GM18870 (cell line): ENCODE results near the gene RAPGEF5.

Source experiments
- ATAC-seq: cut with Tn5 transposase; IDR thresholded peaks from one replicate; pipeline ENCODE4 v1.9.1; 2021; ENCODE audit warnings: moderate library complexity; ENCODE audit not compliant: unreplicated experiment

The RAPGEF5 gene, protein sequence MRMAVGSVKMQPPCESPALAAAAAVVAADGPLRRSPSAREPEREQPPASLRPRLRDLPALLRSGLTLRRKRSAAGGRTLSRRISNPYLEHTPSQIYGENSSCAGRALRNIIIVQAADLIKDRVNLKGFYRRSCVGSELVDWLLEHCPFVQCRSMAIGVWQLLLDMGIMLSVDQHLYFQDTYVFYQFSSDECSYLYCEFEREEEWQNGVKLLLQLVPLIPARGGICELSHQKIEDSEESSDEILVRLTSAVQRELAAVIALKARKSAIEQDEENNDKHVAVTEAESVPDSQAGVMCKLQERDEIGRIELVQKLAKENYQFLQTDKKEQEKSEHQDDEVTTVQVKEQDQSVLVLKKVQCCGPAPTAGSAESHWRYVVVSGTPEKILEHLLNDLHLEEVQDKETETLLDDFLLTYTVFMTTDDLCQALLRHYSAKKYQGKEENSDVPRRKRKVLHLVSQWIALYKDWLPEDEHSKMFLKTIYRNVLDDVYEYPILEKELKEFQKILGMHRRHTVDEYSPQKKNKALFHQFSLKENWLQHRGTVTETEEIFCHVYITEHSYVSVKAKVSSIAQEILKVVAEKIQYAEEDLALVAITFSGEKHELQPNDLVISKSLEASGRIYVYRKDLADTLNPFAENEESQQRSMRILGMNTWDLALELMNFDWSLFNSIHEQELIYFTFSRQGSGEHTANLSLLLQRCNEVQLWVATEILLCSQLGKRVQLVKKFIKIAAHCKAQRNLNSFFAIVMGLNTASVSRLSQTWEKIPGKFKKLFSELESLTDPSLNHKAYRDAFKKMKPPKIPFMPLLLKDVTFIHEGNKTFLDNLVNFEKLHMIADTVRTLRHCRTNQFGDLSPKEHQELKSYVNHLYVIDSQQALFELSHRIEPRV

GRCh38 chr7:22356701-22357310, at the start of gene RAPGEF5:
RAPGEF5 (minus strand) TSS chr7:22357154; CDS start chr7:22357060, 94 bp downstream.
- no peak for ATAC-seq

GRCh38 chr7:22406715-22407114, 49.8 kb upstream of the RAPGEF5 start:
- no peak for ATAC-seq

DNA sequence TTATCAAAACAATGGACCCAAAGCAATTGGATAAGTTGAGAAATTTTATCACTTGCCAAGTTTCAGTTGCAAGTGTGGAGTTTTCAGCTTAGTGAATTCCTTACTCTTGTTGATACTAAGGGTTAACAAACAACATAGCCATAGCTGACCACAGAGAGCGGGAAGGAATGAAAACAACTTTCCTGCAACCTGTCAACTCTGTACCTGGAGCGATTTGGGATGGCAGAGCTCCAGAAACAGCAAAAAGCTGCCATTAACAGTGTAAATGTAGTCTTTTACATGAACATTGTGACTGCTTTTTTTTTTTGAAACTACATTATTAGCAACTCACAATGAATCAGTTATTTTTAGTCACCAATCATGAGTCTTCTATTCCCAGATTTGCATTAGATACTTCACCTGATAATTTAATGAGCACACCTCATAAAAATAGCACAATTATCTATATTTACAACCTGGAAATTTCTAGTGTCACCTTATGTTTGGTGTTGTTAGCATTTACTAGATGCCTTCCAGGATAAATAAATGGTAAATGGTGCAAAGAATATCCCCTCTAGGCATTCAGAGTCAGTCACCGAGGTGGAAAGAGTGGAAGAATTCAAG, 47.6 kb upstream of the RAPGEF5 start:
- ATAC-seq: no peak

DNA sequence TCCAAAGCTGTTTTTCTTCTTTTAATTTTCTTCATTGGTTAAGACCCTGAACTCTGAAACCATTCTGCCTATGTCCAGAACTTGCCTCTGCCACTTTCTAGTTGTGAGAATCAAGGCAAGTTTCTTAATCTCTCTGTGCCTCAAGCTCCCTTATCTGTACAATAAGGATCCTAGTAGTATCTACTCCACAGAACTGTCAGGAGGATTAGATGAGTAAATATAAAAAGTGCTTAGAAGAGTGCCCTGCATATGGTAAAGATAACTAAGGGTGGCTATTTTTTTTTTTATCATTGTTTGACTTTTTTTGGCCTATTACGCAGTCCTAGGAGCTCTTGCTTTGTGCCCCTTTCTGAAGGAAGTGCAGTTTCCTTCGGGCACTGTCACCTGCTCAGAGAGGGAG, 46.4 kb upstream of the RAPGEF5 start:
- ATAC-seq: no peak

- no peak for ATAC-seq
Measured at GRCh38 chr7:22402250-22402649, 45.3 kb upstream of the RAPGEF5 start.

DNA sequence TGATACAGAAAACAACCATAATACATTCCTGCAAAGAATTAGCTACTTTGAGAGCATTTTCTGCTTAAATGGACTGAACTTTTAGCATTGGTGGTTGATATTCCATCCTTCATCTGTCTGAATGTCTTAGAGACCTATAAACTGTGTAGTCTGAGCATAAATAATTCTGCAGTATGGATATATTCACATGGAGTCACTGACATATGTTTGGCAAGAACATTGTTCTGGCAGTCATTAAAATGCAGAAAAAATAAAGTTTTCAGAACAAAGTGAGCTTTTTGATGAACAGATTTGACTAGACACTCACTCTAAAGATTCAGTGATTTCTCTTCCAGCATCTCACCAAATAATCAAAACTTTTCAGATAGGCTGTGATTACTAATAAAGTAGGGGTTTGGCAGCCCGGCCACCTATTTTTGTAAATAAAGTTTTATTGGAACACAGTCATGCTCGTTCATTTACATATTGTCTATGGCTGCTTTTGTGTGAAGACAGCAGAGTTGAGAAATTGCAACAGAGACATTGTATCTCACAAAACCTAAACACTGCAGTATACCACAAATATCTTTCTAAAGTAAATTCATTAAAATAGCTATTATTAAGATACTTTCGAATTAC, 44.1 kb upstream of the RAPGEF5 start:
- no peak for ATAC-seq

DNA sequence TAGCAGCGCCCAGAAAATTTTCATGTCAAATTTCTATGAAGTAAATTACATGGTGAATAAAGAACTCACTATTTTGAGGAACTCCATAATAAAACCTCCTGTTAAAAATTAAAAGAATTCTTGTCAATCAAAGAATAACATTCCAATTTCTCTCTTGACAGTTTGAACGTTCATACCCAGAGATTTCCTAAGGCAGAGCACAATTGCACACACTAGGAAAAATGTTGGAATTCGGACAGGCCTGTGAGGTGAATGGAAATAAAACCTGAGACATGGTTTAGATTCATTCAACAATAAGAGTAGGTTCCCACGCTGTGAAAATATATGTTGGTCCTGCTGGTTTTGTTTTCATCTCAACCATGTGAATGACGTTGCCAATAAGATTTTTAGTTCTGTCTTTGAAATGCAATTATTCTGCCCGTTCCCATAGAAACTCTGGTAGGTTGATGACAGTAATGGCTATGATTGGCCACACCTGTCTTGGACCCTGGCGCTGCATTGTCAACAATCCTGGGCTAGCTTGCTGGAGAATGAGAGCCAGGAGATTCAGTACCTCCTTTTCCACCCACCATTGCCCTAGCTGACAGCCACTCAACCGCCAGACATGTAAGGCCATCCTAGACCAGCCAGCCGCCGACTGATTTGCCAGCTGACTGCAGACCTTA, 43.3 kb upstream of the RAPGEF5 start:
- no peak for ATAC-seq

DNA sequence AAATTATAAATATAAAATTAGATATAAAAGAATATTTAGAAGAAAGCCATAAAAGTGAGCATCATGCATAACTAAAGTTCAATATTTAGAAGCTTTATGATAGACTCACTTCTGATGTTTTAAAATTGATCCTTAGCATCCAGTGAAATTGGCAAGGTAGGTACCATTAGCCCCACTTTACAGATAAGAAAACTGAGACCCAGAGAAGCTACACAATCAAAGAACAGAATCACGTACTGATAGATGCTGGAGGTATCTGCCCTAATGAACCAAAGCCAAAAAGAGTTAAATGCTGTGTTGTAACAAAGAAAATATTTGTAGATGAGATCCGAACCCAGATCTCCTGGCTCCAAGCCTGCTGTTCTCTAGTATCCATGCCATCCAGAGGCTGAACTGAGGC, 42.6 kb upstream of the RAPGEF5 start:
- ATAC-seq: no peak

DNA sequence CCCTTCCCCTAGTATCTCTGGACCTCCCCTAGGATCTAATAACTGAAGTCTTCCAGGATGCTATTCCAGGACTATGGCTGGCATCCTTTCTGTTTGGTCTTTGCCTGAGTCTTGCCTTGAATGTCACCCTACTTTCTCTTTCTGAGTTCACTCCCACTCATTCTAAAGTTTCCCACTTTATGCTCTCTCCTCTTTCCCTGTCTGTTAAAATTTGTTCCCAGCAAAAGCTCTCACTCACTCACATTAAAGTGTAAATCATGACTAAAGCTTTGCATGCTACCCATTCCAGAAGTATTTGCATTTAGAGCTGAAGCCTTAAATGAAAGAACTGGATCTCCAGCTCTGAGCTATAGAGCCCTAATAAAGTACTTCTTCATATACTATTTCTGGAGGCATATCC, 42.1 kb upstream of the RAPGEF5 start:
- no peak for ATAC-seq

- no peak for ATAC-seq
Measured at GRCh38 chr7:22397981-22398380, 41.0 kb upstream of the RAPGEF5 start.

GRCh38 chr7:22395222-22395621, 38.3 kb upstream of the RAPGEF5 start:
- no peak for ATAC-seq

GRCh38 chr7:22394739-22395138, 37.8 kb upstream of the RAPGEF5 start:
- ATAC-seq: no peak

DNA sequence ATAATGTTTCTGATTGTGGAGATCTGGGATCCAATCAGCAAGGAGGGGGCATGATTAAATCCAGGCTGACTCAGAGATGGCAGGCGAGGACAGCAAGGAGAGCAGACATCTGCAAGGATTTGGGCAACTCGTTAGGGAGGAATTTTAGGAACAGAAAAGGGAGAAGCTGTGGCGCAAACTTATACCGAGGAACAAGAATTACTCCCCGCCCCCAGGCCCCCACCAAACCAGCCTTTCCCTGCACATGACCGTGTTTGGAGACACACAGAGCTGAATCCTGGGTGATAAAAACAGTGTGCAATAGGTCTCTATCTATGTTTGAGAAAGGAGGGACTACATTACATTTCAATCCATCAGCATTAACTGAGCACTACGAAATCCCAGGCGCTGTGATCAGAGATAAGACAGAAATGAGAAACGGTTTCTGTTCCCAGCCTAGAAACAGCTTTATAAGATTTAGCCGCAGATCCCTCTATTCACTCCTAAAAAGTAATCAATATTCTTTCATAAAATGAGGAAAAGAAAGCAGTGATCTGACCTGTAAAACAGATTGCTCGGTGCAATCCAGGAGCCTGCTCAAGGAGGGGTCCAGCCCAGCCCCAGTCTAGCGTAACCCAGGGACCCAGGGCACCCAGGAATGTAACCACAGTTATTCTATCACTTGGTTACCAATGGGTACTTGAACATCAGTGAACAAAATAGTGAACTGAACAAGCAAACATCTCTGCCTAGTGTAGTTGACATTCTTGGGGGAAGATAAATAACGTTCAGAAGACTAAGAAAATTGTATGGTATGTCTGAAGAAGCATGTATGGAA, 37.2 kb upstream of the RAPGEF5 start:
- no peak for ATAC-seq

GRCh38 chr7:22390516-22390915, 33.6 kb upstream of the RAPGEF5 start:
- ATAC-seq: no peak

GRCh38 chr7:22389892-22390291, 32.9 kb upstream of the RAPGEF5 start:
- ATAC-seq: no peak

- ATAC-seq: no peak
Measured at GRCh38 chr7:22387583-22387982, 30.6 kb upstream of the RAPGEF5 start.

- ATAC-seq: peak; percentile 56
Measured at GRCh38 chr7:22386865-22387264, 29.9 kb upstream of the RAPGEF5 start.

- peak; percentile 82 for ATAC-seq
Measured at GRCh38 chr7:22386206-22386858, 29.4 kb upstream of the RAPGEF5 start.

DNA sequence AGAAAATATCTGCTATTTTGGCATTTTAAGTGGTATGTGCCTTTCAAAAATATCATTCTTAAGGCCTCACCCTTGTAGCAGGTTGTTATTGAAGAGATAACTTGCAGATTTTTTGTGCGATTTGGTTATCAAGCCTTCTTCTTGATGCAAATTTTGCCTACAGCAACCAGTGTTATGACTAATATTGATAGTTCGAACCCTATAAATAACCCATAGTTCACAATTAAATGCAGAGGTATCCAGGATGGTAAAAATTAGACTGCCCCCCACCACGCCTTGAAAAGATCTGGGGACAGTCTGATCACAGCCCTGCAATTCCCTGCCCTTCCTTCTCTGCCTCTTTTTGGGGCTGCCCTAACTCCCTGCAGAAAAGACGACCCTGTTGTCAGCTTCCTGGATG, 28.4 kb upstream of the RAPGEF5 start:
- ATAC-seq: no peak
